Activated CD4-positive, alpha-beta T cell treated with anti-CD3 and anti-CD28 coated beads for 24 hours (primary cell): ENCODE results near the gene ZNF319.
A peak's percentile ranks its signal among the peaks of the same experiment; 100 is the strongest.
"Not testable (repeated sequence)": the region's sequence is repeated elsewhere in the genome, so short reads cannot be mapped to it uniquely, and the experiment has no call there.

ENCODE experiments used
- DNase-seq, 2 donors: peaks; one replicate each; pipeline ENCODE4 v3.0.0-alpha.2; 2020; ENCODE audit warnings: low read depth in 2 of 2

ZNF319 gene

GRCh38 chr16:57997528-57998265 lies 2.8 kb downstream of the ZNF319 start:
- DNase-seq, result no peak

GRCh38 chr16:57997176-57997527 lies 3.3 kb downstream of the ZNF319 start:
- DNase-seq, result no peak

GRCh38 chr16:57996406-57997175 lies 3.9 kb downstream of the ZNF319 start:
- DNase-seq, result no peak

- no peak for DNase-seq
These were observed 4.6 kb downstream of the ZNF319 start for GRCh38 chr16:57995721-57996405.

GRCh38 chr16:57994778-57995177 lies 5.7 kb downstream of the ZNF319 start:
- DNase-seq, result peak in 1 of 2 donors; percentile 34

- DNase-seq, result no peak
These were observed 6.1 kb downstream of the ZNF319 start for GRCh38 chr16:57994361-57994760.

- no peak for DNase-seq
These were observed 6.6 kb downstream of the ZNF319 start for GRCh38 chr16:57993897-57994296.

- no peak for DNase-seq
These were observed 7.0 kb downstream of the ZNF319 start for GRCh38 chr16:57993438-57993837.

- no peak for DNase-seq
These were observed 8.4 kb downstream of the ZNF319 start for GRCh38 chr16:57992084-57992483.

GRCh38 chr16:57991551-57992059 lies 8.9 kb downstream of the ZNF319 start:
- no peak for DNase-seq

- DNase-seq, result no peak
These were observed 11.5 kb downstream of the ZNF319 start for GRCh38 chr16:57988929-57989328.

GRCh38 chr16:57987441-57988177 lies 12.9 kb downstream of the ZNF319 start:
- no peak for DNase-seq

GRCh38 chr16:57986196-57986595 lies 14.3 kb downstream of the ZNF319 start:
- DNase-seq, result no peak

- no peak for DNase-seq
These were observed 15.0 kb downstream of the ZNF319 start for GRCh38 chr16:57985204-57986181.

- DNase-seq, result peak; percentile 85 to 87
These were observed 15.8 kb downstream of the ZNF319 start for GRCh38 chr16:57984443-57985203.

GRCh38 chr16:57982385-57982784 lies 18.1 kb downstream of the ZNF319 start:
- DNase-seq, result no peak

GRCh38 chr16:57981636-57982035 lies 18.8 kb downstream of the ZNF319 start:
- no peak for DNase-seq

GRCh38 chr16:57979006-57979585 lies 21.4 kb downstream of the ZNF319 start:
- no peak for DNase-seq

- DNase-seq, result not testable (repeated sequence)
These were observed 22.4 kb downstream of the ZNF319 start for GRCh38 chr16:57978070-57978465.
